HFFc6 (cell line): ENCODE results near the gene SAMD11. TPM values are rescaled to one million over a fixed set of nuclear protein-coding genes. Genes with fewer than 3 reads are reported as not detected.

ENCODE experiments used
- DNase-seq: peaks from one replicate; pipeline ENCODE4 v3.0.0-alpha.2; 2018
- H3K27ac Mint-ChIP-seq: 2 replicates; pipeline ENCODE4 v1.8.0; 2020; ENCODE audit warnings: mild to moderate bottlenecking, mixed read lengths
- H3K27me3 Mint-ChIP-seq: 2 replicates; pipeline ENCODE4 v1.8.0; 2021; ENCODE audit warnings: mild to moderate bottlenecking, moderate library complexity, mixed read lengths; ENCODE audit not compliant: insufficient read depth
- H3K36me3 Mint-ChIP-seq: 2 replicates; pipeline ENCODE4 v1.8.0; 2021; ENCODE audit warnings: low read depth, mixed read lengths
- H3K4me1 Mint-ChIP-seq: 2 replicates; pipeline ENCODE4 v1.8.0; 2020; ENCODE audit warnings: low read depth, mixed read lengths
- H3K4me3 Mint-ChIP-seq: 2 replicates; pipeline ENCODE4 v1.8.0; 2020; ENCODE audit warnings: mild to moderate bottlenecking, moderate library complexity, mixed read lengths
- H3K9me3 Mint-ChIP-seq: 2 replicates; pipeline ENCODE4 v1.8.0; 2020; ENCODE audit warnings: mild to moderate bottlenecking, mixed read lengths
- CTCF ChIP-seq: fragments of 200-600 bp; sonication (generic); IDR thresholded peaks from 2 replicates; pipeline ENCODE4 v1.5.0; 2021; ENCODE audit warnings: antibody characterized with exemption, mild to moderate bottlenecking
- total RNA-seq, 6 experiments: library from RNA; stranded (reverse); fragmentation: NEBNext Ultra II Directional; extraction: Animal tissue kit (Norgen Biotek cat#: 25700); gene quantifications; 2 replicates in 1 of 6; 3 replicates in 5 of 6; pipeline ENCODE4 v1.2.3, GENCODE V29; 2021

The SAMD11 gene
- total RNA-seq, 6 experiments from 2014 or later, result 20.6 to 29.3 (median 27.5) TPM

GRCh38 chr1:917076-917459, 6.7 kb upstream of the SAMD11 start:
- peaks cover 4% of the 10 kb centered on the region; the same call in 1 of the 2 replicates for H3K36me3 Mint-ChIP-seq
- no peak for TF ChIP-seq CTCF
- H3K9me3 Mint-ChIP-seq, result no peaks in the 10 kb centered on the region
- H3K27ac Mint-ChIP-seq, result no peak overlapping the region
- DNase-seq, result no peak
- H3K27me3 Mint-ChIP-seq, result peaks cover 17% of the 10 kb centered on the region
- H3K4me1 Mint-ChIP-seq, result peaks cover 28% of the 10 kb centered on the region
- no peak overlapping the region; the same call in 1 of the 2 replicates for H3K4me3 Mint-ChIP-seq

GRCh38 chr1:917466-918091, 6.1 kb upstream of the SAMD11 start:
- no peak for TF ChIP-seq CTCF
- H3K36me3 Mint-ChIP-seq, result peaks cover 4% of the 10 kb centered on the region; the same call in 1 of the 2 replicates
- DNase-seq, result no peak
- peaks cover 17% of the 10 kb centered on the region for H3K27me3 Mint-ChIP-seq
- no peaks in the 10 kb centered on the region for H3K9me3 Mint-ChIP-seq
- no peak overlapping the region; the same call in 1 of the 2 replicates for H3K4me3 Mint-ChIP-seq
- peaks cover 28% of the 10 kb centered on the region for H3K4me1 Mint-ChIP-seq
- no peak overlapping the region for H3K27ac Mint-ChIP-seq

- no peak for DNase-seq
- Mint-ChIP-seq H3K27ac (no peak overlapping the region), H3K36me3 (peaks cover 4% of the 10 kb centered on the region; the same call in 1 of the 2 replicates), H3K4me1 (peaks cover 31% of the 10 kb centered on the region), H3K4me3 (no peak overlapping the region), H3K9me3 (no peaks in the 10 kb centered on the region), H3K27me3 (peaks cover 15% of the 10 kb centered on the region)
- no peak for TF ChIP-seq CTCF
Observed at GRCh38 chr1:918353-918752, 5.4 kb upstream of the SAMD11 start.

GRCh38 chr1:918843-919242, 4.9 kb upstream of the SAMD11 start:
- TF ChIP-seq CTCF, result no peak
- Mint-ChIP-seq H3K27ac (no peak overlapping the region), H3K9me3 (no peaks in the 10 kb centered on the region), H3K4me1 (peaks cover 32% of the 10 kb centered on the region), H3K4me3 (no peak overlapping the region), H3K27me3 (peaks cover 15% of the 10 kb centered on the region), H3K36me3 (peaks cover 4% of the 10 kb centered on the region; the same call in 1 of the 2 replicates)
- DNase-seq, result no peak

GRCh38 chr1:919271-919872, 4.4 kb upstream of the SAMD11 start:
- DNase-seq, result no peak
- peak; percentile 17; the same call in 1 of the 2 replicates for TF ChIP-seq CTCF
- Mint-ChIP-seq H3K27ac (no peak overlapping the region), H3K4me3 (no peak overlapping the region), H3K4me1 (peaks cover 32% of the 10 kb centered on the region), H3K36me3 (peaks cover 4% of the 10 kb centered on the region; the same call in 1 of the 2 replicates), H3K9me3 (no peaks in the 10 kb centered on the region), H3K27me3 (peaks cover 15% of the 10 kb centered on the region)
